Esophagus muscularis mucosa (tissue), 3 donors: ENCODE data around the gene AVL9.

ENCODE experiments used
- CTCF ChIP-seq, 3 experiments: fragments of 200-600 bp in 2 of 3; fragments of 450-650 bp in 1 of 3; sonication (generic) in 2 of 3; IDR thresholded peaks; one replicate each; pipeline ENCODE4 v1.5.1; 2017 to 2019; ENCODE audit warnings: antibody characterized with exemption in 3 of 3, mild to moderate bottlenecking in 2 of 3, moderate library complexity in 1 of 3
- POLR2A ChIP-seq: fragments of 450-650 bp; IDR thresholded peaks from one replicate; pipeline ENCODE4 v1.6.1; 2017; ENCODE audit warnings: antibody characterized with exemption, moderate library complexity, mild to moderate bottlenecking, low read depth

GRCh38 chr7:32462451-32462850, 32.8 kb upstream of the AVL9 start:
- TF ChIP-seq CTCF (IDR thresholded peaks at IDR 0.05) (no peak), POLR2A (no peak)
